G401 (cell line): ENCODE data around the gene DNAJC18. TPM values are rescaled to one million over a fixed set of nuclear protein-coding genes. Genes with fewer than 3 reads are reported as not detected.
"Not testable (repeated sequence)": the region's sequence is repeated elsewhere in the genome, so short reads cannot be mapped to it uniquely, and the experiment has no call there.

Experiments used
- DNase-seq: peaks from one replicate; pipeline ENCODE4 v3.0.0-alpha.2; 2015; ENCODE audit warnings: low spot score
- in situ Hi-C: cut with HindIII; loops from 2 replicates; pipeline ENCODE4 v1.10.0; 2016; ENCODE audit warnings: low sequenced_read_pairs, mixed read lengths
- total RNA-seq: library from RNA; depleted of rRNA; stranded (reverse); fragments of >200 nt; shearing (Covaris generic); gene quantifications from 2 replicates; pipeline ENCODE4 v1.2.3, GENCODE V29; 2014; rRNA removed

DNAJC18 gene
- 4.1 and 18.8 TPM in 2 replicates for total RNA-seq

DNA sequence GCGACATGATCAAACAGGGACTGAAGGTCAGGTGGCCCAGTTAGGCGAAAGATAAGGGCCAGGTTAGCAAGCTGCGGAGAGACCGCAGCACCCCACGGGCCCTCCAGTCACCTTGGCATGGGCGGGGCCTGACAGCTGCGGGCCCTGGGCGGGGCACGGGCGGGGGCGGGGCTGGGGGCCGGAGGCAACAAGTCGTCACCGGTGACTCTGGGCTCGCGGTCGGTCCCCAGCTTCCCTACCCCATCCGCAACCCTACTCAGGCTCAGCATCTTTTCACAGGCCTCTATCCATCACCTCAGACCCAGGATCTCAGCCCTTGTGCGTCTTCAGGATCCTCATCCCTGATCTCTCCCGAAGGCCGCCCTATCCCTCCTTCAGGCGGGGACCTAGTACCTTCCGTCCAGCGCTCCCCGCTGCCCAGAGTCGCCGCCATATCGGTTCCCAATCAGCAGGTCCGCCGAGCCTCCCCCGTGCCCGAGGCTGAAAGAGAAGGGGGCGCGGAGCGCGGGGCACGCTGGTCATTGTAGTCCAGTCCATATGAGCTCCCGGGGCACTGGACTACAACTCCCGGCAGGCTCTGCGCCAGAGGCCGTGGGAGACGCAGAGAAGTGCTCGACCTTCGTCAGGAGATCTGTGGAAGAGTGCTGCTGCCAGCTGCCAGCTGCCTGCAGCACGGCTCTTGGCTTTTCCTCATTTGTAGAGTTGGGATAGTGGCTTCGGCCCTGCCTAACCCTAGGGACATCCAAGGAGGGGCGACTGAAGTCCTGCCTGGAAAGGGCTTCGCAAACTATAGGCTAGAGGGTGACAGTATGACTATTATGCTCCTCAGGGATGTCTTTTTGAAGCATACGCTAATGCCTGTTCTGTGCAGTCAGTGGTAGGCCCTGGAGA lies at the start of gene DNAJC18:
TSS of gene DNAJC18 (minus strand) at position 513 of the 891 bp plus-strand sequence. CDS start at position 433, 80 bp downstream.
- in situ Hi-C loops = no loop called here
- DNase-seq = peak; percentile 96

DNA sequence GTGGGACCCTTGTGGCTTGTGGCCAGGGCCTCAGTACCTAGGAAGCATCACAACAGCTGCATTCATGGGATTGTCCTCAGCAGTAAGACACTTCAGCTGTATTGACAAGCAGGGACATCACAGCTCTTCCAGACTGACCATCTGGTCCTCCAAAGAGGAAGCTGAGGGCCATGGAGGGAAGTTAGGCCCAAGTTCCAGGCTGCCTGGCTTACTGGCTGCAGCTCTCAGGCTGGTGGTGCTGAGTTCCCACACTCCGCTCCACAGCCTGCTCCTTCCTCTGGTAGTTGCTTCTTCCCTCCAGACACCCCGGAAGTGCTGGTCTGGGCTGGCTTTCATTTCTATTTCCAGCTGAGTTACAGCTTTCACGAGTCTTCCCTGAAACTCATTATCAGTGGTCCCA lies 48.9 kb upstream of the DNAJC18 start:
- in situ Hi-C loops = no loop called here

DNA sequence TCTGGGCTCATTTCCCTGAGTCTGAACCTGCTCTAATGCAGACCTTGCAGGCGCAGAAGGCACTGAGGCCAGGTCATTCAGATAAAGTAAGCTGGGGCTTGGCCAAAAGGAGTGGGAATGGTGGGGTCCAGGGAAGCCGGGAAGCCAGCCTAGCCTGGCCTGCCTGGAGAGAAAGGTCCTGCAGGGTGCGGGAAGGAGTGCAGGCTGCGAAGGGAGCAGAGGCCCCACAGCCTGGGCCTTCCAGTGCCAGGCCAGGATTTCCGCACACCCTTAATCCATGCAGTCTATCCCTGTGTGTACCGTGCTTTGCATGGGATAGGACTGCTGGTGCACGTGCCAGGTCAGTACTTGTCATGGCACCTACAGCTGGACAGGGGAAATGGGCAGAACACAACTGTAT lies 46.9 kb upstream of the DNAJC18 start:
- in situ Hi-C loops = no loop called here
- no peak for DNase-seq

More for the DNA sequence above, 48.9 kb upstream of the DNAJC18 start:
- no peak for DNase-seq

DNA sequence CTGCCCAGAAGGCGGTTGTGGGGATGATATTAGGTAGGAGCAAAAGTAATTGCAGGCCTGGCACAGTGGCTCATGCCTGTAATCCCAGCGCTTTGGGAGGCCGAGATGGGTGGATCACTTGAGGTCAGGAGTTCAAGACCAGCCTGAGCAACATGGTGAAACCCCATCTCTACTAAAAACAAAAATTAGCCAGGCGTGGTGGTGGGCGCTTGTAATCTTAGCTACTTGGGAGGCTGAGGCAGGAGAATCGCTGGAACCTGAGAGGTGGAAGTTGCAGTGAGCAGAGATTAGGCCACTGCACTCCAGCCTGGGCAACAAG lies 43.5 kb upstream of the DNAJC18 start:
- DNase-seq, in situ Hi-C loops: not testable (repeated sequence)

DNA sequence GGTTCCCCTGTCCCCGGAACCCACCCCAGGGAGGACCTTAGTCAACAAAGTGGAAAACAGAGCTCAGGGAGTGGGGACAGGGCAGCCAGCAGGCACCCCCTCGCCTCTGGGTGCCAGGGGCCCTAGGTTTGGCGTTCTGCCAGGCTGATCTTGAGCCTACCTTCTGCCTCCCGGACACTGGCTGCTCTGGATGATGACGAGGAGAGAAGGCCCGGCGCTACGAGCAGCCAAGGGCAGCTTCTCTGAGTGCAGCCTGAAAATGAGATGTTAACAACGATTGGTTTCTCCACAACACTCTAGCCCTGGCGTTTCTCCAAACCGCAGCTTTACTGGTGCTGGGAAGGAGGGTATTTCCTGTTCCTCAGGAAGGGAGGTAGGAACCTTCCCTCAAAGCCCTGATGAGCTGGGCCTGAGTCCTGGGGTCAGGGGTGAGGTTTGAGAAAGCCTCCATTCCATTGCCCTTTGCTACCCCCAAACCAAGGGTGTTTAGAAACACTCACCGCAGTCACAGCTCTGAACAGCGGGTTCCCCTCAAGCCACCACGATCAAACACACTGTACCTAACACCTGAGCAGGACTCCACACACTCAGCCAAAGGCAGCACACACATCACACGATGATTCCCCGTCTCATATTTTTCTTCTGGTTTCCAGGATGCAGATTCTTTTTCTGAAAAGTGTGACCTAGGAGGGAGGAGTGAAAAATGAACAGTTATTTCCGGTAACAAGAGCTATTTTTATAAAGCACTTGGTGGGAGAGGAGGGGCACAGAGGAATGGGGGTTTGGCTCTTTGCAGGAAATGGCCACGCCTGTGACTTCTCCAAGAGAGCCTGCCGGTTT lies 42.9 kb upstream of the DNAJC18 start, which contains the start of gene STING1:
TSS of gene STING1 (minus strand) at position 709 of the 840 bp plus-strand sequence. CDS start 1,054 bp downstream, outside the sequence.
- no peak for DNase-seq
- in situ Hi-C loops = no loop called here

DNA sequence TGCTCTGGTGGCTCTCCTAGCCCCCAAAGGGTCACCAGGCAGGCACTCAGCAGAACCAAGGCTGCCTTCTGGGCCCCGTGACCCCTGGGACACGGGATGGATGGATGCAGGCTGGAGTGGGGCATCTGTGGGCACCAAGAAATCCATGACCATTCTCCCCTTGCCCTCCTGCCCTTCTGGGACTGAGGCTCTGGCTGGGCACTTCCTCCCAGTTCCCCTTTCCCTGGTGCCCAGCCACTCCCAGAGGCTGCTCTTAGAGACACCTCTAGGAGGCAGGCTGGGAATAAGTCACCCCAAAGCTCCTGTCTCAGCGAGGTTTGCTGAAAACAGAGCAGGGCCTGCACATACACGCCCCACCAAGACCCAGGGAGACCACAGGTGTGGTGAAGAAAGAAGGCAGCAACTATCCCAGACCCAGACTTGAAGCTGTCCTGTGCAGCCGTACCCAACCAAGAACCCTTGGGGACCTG lies 42.3 kb upstream of the DNAJC18 start:
- in situ Hi-C loops = no loop called here
- no peak for DNase-seq

DNA sequence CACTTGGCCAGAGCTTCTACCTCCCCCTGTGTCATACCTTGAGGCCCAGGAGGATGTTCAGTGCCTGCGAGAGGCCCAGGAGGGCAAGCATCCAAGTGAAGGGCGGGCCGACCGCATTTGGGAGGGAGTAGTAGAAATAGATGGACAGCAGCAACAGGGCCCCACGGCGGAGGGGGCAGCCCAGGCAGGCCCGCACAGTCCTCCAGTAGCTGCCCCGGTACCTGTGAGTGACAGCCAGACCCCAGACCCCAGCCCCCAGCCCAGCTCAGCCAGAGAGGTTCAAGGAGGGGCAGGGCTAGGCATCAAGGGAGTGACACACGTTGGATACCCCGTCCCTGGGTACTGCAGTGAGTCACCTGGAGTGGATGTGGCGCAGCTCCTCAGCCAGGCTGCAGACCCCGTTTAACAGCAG lies 41.8 kb upstream of the DNAJC18 start:
- no peak for DNase-seq
- in situ Hi-C loops = no loop called here

DNA sequence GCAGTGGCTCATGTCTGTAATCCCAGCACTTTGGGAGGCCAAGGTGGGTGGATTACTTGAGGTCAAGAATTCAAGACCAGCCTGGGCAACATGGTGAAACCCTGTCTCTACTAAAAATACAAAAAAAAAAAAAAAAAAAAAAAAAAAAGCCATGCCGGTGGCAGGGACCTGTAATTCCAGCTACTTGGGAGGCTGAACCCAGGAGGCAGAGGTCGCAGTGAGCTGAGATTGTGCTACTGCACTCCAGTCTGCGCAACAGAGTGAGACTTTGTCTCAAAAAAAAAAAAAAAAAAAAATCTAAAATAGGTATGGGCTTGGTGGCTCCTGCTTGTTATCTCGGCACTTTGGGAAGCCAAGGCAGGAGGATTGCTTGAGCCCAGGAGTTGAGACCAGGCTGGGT lies 40.4 kb upstream of the DNAJC18 start:
- in situ Hi-C loops, DNase-seq: not testable (repeated sequence)

DNA sequence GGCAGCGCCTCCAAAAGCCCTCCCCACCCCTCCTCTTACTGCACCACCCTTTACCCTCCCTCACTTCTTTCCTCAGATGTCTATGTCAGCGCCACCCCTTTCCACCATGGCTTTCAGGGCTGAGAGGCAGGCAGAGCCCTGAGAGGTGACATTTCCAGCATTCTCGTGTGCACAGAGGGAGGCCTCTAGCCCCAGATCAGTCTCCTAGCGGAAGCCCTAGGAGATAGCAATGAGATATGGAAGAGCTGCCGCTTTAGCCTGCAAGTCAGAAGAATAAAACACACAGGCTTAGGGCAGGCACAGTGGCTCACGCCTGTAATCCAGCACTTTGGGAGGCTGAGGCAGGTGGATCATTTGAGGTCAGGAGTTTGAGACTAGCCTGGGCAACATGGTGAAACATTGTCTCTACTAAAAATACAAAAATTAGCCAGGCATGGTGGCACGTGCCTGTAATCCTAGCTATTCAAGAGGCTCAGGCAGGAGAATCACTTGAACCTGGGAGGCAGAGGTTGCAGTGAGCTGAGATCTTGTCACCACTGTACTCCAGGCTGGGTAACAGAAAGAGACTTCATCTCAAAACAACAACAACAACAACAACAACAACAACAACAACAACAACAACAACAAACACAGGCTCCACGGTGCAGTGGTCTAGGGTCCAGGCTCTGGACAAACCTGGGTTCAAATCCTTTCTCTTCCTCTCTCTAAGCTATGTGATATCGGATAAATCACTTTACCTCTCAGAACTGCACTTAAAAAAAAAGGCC lies 39.5 kb upstream of the DNAJC18 start:
- DNase-seq, in situ Hi-C loops: not testable (repeated sequence)

DNA sequence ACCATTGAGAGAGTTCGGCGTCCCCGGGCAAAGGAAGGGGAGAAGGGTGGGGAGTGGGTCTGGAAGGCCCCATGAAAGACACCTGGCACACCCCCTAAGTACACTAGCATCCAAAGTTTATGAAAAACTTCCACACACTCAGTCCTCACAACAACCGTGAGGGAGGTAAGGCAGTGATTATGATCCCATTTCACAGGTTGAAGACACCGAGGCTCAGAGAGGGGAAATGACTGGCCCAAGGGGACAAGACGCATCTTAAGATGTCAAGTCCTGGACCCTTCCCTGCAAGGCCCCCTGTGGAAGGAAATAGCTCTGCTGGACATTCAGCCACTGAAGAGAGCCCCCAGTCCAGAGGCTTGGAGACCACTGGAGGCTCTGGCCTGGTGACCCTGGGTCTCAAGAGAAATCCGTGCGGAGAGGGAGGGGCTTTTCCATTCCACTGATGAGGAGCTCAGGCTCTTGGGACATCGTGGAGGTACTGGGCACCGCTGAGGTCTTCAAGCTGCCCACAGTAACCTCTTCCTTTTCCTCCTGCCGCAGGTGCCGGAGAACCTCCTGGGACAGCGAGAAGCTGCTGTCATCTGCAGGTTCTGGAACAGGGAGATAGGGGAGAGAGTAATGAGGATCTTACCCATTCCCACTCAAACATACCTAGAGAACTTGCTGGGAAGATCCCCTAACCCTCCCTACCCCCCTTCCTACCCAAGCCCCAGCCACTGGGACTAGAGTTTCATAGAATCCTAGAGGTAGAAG lies 36.7 kb upstream of the DNAJC18 start:
- DNase-seq = no peak
- in situ Hi-C loops = no loop called here

DNA sequence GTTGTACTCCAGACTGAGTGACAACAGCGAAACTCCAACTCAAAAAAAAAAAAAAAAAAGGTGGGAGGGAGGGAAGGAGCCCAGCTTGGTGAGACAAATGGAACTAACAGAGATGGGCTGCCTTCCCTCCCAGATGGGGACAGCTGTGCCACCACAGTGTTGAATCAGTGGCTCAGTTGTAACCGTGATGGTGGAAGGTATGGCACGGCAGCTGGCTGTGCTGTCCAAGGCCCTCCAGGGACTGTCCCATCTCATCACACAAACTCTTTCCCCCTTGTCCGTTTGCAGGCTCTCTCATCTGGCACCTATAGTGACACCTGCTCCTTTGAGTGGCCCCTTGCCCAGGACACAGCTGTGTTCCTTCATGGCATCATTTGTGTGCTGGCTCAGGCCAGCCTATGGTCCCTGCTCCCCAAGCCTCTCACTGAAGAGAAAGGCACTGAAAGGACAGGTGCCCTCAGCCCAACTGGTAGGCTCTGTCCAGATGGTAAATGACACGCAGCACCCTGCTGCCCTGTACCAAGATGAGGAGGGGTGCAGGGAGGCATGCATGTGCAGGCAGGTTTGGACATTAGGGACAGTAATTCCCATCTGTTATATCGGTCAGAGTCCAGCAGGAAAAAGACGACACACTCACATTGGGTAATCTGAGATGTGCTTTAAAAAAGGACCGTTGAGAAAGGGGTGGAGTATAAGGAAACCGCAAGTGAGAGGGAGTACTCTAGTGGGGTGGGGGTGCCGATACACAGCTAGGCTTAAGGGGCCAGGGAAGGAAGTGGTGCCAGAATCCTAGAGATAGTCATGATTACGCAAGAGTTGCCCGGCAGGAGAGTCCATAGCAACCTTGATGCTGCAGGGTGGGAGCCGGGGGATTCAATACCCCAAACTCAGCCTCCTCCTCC lies 35.8 kb upstream of the DNAJC18 start:
- peak; percentile 56 for DNase-seq
- in situ Hi-C loops = no loop called here

DNA sequence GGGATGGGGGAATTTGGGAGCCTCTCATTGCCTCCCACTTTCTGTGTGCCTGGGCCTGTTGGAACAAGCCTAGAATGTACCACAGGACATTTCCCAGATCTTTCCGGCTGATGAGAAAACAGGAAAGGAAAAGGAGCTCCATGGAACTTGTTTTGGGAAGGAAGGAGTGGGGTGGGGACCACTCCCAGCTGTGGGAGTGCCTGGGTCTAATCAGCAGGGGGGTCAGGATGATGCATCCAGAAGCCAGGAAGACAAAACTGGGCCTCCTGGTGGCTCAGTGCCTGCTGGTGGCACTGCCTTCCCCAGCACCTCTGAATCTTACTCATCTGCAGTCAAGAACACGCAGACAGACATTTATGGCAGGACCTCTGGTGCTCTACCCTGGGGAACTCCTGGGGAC lies 34.2 kb upstream of the DNAJC18 start:
- in situ Hi-C loops = no loop called here
- DNase-seq = no peak

DNA sequence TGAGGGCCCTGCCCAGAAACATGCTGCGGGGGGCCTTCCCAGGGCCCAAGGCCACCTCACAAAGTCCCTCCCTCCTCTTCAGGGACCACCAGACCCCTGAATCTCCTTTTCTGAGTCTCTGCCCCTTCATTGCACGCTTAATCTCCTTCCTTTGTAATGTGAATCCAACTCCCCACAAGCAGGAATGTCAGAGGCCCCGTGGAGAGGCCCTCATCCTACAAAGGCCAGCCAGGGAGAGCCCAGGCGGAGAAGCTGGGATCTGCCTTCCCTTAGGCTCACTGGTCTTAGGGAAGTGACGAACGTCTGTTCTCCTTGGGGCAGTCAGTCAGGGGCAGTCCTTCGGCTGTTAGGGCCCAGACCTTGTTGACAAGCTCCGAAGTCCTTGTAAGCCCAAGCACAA lies 33.8 kb upstream of the DNAJC18 start:
- DNase-seq = no peak
- in situ Hi-C loops = no loop called here

DNA sequence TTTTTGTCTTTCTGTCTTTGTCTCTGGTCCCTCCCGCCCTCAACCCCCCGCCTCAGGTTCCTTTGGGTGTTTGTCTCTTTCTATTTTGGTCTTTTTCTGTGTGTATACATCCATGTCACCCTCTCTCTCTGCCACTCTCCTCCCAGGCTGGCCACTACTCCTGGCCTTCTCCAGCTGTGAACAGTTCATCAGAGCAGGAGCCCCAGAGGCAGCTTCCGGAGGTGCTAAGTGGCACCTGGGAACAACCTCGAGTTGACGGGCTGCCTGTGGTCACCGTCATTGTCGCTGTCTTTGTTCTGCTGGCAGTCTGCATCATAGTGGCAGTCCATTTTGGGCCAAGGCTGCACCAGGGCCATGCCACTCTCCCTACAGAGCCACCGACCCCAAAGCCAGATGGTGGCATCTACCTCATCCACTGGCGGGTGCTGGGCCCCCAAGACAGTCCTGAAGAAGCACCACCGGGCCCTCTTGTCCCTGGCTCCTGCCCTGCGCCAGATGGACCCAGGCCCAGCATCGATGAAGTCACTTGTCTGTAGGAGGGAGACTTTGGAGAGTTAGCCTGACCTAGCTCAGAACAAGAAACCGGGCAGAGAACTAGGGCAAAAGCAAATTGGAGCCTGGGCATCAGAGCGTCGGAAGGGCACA lies 33.2 kb upstream of the DNAJC18 start:
- in situ Hi-C loops = no loop called here
- DNase-seq = no peak

DNA sequence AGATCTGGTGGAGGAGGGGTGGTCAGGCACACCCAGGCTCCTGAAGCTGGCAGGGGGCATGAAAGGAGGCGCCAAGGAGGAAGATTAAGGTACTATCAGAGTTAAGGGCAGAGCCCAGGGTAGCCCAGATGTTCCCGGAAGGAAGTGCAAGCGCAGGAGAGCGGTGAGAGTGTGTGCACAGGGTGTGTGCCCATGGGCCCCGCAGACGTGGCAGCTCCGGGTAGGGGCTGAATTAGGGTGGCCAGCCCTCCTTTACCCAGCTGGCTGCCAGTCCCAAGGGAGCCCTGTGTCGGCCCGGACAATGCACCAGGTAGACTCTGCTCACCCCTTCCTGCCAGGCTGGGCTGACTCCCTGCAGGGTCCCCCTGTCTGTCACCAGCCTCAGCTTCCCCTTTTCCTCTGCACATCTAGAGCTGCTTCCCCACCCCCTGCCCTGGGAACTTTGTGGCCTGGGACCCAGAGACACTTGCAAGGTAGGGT lies 31.5 kb upstream of the DNAJC18 start, which contains the start of gene SMIM33:
TSS of gene SMIM33 (plus strand) at position 184 of the 480 bp plus-strand sequence. CDS start at position 302, 118 bp downstream.
- in situ Hi-C loops = no loop called here
- no peak for DNase-seq

DNA sequence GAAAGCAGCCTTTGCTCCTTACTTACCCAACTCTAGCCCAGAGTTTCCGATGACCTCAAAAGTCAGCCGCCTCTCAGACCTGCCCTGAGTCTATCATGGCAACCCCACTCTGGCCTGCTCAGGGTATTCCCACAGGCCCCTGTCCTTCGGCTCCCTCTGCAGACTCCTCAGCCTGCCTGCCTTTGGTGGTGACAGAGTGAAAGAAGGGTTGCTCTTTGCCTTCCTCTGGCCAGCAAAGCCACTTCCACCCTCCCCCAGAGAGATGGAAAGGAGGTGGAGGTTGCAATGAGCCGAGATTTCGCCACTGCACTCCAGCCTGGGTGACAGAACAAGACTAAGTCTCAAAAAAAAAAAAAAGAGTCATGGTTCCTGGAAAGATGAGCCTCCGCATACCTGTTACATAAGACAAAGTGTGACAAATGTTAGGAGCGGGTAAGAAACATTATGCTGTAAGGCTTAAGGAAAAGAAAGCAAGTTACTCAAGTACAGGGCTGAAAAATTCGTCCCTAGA lies 29.2 kb upstream of the DNAJC18 start:
- in situ Hi-C loops = no loop called here
- DNase-seq = no peak
